HG03045 (cell line): ENCODE data around the gene SCN7A.
"Not testable (repeated sequence)": the region's sequence is repeated elsewhere in the genome, so short reads cannot be mapped to it uniquely, and the experiment has no call there.

Experiments
- ATAC-seq: cut with Tn5 transposase; IDR thresholded peaks from one replicate; pipeline ENCODE4 v1.9.1; 2021; ENCODE audit warnings: mild to moderate bottlenecking, moderate library complexity; ENCODE audit not compliant: unreplicated experiment

The SCN7A gene

DNA sequence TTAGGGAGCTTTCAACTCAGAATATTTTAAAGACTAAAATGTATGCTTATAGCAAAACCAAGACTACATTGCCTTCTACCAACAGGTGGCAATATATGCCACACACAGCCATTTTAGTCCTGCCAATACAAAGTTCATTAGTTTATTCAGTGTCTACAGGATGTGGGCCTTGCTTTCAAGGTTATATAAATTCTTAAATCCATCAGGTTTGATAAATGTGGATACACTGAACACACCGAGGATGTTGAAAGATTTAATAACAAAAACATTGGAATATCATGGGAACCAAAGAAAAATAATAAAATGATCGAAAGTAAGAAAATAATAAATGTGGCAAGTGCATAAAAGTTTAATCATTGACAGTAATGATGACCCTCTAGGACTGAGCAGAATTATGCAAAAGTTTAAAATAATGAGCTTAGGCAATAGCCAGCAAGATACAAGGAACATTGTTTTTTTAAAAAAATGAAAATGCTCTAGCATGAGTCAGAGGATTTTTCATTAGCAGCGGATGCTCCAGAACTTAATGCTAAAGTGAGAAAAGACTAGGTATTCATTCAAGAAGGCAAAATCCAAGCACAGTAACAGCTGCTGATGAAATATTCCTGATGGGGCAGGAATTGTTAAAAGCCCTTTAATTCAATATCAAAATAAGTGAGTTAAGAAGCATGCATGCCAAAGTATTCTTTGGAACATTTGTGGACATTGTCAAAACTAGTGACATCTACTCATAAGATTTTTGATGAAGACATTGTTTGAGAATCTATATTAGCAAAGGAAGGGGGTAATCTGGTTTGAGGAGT is 132.5 kb downstream of the SCN7A start:
- ATAC-seq = no peak

- no peak for ATAC-seq
Observed at GRCh38 chr2:166360906-166361305, 133.1 kb downstream of the SCN7A start.

DNA sequence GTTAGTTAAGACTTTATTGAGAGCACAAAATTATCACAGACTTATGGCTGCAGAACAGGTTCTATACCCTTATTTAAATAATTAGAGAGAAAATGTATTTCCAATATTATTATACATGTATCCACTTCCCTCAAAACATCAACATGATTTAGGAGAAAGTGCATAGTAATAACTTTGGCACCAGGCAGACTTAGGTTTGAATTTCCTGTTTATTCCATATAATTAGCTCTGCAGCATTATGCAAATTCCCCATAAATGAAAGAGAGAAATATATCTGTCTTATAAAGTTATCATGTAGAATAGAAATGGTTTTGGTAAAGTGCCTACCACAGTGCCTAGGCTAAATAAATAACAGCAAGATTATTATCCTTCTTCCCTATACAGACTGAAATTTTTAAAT is 133.6 kb downstream of the SCN7A start:
- no peak for ATAC-seq

DNA sequence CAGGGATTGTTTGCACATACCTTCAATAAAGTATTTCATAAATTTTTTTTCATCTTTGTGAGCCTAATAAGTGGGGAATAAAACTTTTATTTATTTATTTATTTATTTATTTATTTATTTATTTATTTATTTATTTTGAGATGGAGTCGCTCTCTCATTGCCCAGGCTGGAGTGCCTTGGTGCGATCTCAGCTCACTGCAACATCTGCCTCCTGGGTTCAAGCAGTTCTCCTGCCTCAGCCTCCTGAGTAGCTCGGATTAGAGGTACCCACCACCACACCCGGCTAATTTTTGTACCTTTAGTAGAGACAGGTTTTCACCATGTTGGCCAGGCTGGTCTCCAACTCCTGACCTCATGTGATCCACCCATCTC is 136.1 kb downstream of the SCN7A start:
- ATAC-seq = not testable (repeated sequence)

DNA sequence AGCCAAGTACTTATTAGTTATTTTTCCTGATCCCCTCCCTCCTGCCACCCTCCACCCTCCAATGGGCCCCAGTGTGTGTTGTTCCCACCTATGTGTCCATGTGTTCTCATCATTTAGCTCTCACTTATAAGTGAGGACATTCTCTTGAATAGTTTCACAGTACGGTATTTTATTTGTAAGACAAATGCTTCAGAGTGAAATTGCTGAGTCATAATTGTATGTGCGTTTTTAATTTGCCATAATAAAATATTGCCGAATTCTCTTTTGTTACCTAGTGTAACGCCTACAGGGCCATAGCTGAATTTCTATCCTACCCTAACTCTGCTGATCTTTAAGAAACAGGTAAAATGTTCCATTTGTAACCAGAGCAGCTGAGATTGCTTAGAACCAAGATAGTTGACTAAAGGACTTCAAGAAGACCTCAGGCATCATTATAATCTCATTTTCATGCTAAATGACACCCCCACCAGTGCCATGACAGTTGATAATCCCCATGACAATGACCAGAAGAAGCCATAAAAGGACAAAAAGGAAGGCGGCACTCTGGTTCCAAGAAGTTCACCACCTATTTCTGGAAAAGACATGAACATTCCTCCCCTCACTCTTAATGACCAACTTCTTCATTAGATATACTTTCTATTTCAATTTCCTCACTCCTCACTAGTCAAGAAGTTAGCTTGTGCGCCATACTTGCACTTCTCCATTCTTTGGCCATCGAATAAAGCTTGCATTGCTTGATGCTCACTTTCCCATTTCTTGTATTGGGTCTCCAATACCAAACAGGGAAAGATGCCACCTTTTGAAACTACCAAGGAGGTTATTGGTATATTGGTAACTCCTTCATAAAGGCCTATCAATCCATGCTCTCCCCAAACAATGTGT is 136.7 kb downstream of the SCN7A start:
- ATAC-seq = no peak
